Keratinocyte (primary cell): ENCODE results near the gene BICD1. TPM values are rescaled to one million over a fixed set of nuclear protein-coding genes. Genes with fewer than 3 reads are reported as not detected.

Experiments
- DNase-seq: peaks from one replicate; pipeline ENCODE4 v3.0.0-alpha.2; 2011; ENCODE audit warnings: low read depth, missing footprints, low spot score
- FAIRE-seq: peaks from 2 replicates; lab custom pipeline; 2011; peaks lifted over from hg19 to GRCh38; lab: Jason Lieb, UNC
- H2AFZ ChIP-seq: 2 replicates; pipeline ENCODE4 v1.6.0; 2012; ENCODE audit warnings: low read length, control low read depth, inconsistent platforms; ENCODE audit not compliant: control insufficient read depth
- H3K27ac ChIP-seq: 2 replicates; pipeline ENCODE4 v1.5.1; 2011; ENCODE audit warnings: low read length; ENCODE audit not compliant: control insufficient read depth, insufficient read depth
- H3K27me3 ChIP-seq: 3 replicates; pipeline ENCODE4 v1.6.0; 2011; ENCODE audit warnings: low read length; ENCODE audit not compliant: control insufficient read depth, insufficient read depth; ENCODE audit errors: extremely low read depth
- H3K36me3 ChIP-seq, 2 experiments: 2 replicates in 1 of 2; 3 replicates in 1 of 2; pipeline ENCODE4 v1.5.1; 2011; ENCODE audit warnings: low read length in 2 of 2, mild to moderate bottlenecking in 1 of 2; ENCODE audit not compliant: control insufficient read depth in 2 of 2, insufficient read depth in 2 of 2; ENCODE audit errors: extremely low read depth in 1 of 2
- H3K4me1 ChIP-seq: 3 replicates; pipeline ENCODE4 v1.5.1; 2011; ENCODE audit warnings: low read length; ENCODE audit not compliant: control insufficient read depth, insufficient read depth; ENCODE audit errors: extremely low read depth
- H3K4me2 ChIP-seq: 3 replicates; pipeline ENCODE4 v1.6.0; 2011; ENCODE audit warnings: low read depth, low read length; ENCODE audit not compliant: control insufficient read depth, insufficient read depth; ENCODE audit errors: extremely low read depth
- H3K4me3 ChIP-seq, 3 experiments: fragments of 200-600 bp in 1 of 3; sonication (generic) in 1 of 3; 2 replicates in 2 of 3; 3 replicates in 1 of 3; pipeline ENCODE4 v1.5.1; 2011 to 2016; ENCODE audit warnings: low read length in 3 of 3, mild to moderate bottlenecking in 3 of 3, control low read depth in 2 of 3, inconsistent platforms in 1 of 3, low read depth in 1 of 3, mixed read lengths in 1 of 3, mixed run types in 1 of 3, moderate library complexity in 1 of 3; ENCODE audit not compliant: control insufficient read depth in 2 of 3, insufficient read depth in 2 of 3; ENCODE audit errors: extremely low read depth in 1 of 3
- H3K79me2 ChIP-seq: 2 replicates; pipeline ENCODE4 v1.6.0; 2012; ENCODE audit warnings: low read length; ENCODE audit not compliant: control insufficient read depth, insufficient read depth
- H3K9ac ChIP-seq: 3 replicates; pipeline ENCODE4 v1.6.0; 2011; ENCODE audit warnings: low read length; ENCODE audit not compliant: control insufficient read depth, insufficient read depth; ENCODE audit errors: extremely low read depth
- H3K9me1 ChIP-seq: 3 replicates; pipeline ENCODE4 v1.6.0; 2011; ENCODE audit warnings: low read length; ENCODE audit not compliant: control insufficient read depth, insufficient read depth; ENCODE audit errors: extremely low read depth
- H3K9me3 ChIP-seq: 2 replicates; pipeline ENCODE4 v1.5.1; 2012; ENCODE audit warnings: low read depth, low read length; ENCODE audit not compliant: control insufficient read depth
- H4K20me1 ChIP-seq: 3 replicates; pipeline ENCODE4 v1.6.0; 2011; ENCODE audit warnings: low read length; ENCODE audit not compliant: control insufficient read depth, insufficient read depth; ENCODE audit errors: extremely low read depth
- EZH2 ChIP-seq: IDR thresholded peaks from one replicate; pipeline ENCODE4 v1.6.1; 2012; ENCODE audit warnings: inconsistent platforms, mild to moderate bottlenecking, low read length, moderate library complexity
- dilution Hi-C: fragments of 300-500 bp; cut with MboI; formaldehyde crosslinking; loops from one replicate; pipeline ENCODE4 v1.7.0; 2020; ENCODE audit warnings: low sequenced_read_pairs; ENCODE audit not compliant: extremely low pct_ligation_motif_present
- polyA plus RNA-seq, 5 experiments: library from polyadenylated mRNA; depleted of rRNA in 3 of 5; stranded (reverse) in 3 of 5; stranded (forward) in 1 of 5; unstranded in 1 of 5; fragments of >200 nt; gene quantifications; 1 replicate in 1 of 5; 2 replicates in 3 of 5; 3 replicates in 1 of 5; pipeline versions ENCODE4 v1.2.1 to v1.2.3, GENCODE V29; 2011 to 2012; ENCODE audit warnings: missing spikeins in 2 of 5, low read depth in 1 of 5, low replicate concordance in 1 of 5
- TF ChIP-seq, protein P1 (sequence below), 3 experiments: IDR thresholded peaks in 1 of 3; conservative IDR thresholded peaks in 1 of 3; optimal IDR thresholded peaks in 1 of 3; 2 replicates in 2 of 3; 3 replicates in 1 of 3; pipeline versions ENCODE3 to v1.5.1; 2011; ENCODE audit warnings: low read length in 3 of 3, mild to moderate bottlenecking in 3 of 3, moderate library complexity in 2 of 3, control low read depth in 1 of 3, inconsistent platforms in 1 of 3; ENCODE audit not compliant: insufficient read depth in 2 of 3; ENCODE audit errors: extremely low read depth in 1 of 3

The BICD1 gene
- polyA plus RNA-seq, 1 donor (not counting 4 experiments of a cell fraction or from before 2014, with no cell fraction given): 10.2 TPM

DNA sequence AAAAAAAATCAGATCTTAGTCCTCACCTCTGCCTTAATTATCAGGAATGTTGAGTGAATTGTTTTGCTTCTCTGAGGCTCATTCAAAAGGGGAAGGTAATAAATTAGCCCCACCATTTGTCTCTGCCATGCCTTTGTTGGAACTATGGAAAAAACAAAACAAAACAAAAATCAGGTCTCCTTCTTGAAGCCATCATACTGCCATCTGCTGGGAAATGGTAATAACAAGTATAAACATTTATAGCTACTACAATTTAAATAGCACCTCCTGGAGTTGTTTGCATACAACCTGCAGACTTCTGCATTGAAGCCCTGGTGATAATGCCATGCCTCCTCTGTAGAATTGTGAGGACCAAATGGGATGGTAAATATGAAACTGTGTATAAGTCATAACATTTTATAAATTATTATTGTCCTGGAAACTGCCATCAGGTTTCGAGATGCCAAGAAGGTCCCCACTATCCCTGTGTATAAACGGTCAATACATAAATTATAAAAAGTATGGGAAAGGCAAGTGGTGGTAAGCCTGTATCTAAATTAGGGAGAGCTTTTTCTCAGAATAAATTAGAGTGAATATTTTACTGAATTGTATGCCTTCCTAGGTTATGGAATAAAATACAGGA lies 205.5 kb downstream of the BICD1 start:
- no peak overlapping the region for H2AFZ ChIP-seq
- no peak overlapping the region for H3K9ac ChIP-seq
- no peaks in the 10 kb centered on the region for H4K20me1 ChIP-seq
- dilution Hi-C loops: no loop called here
- no peaks in the 10 kb centered on the region for H3K9me1 ChIP-seq
- no peak overlapping the region for H3K27ac ChIP-seq
- no peaks in the 10 kb centered on the region for H3K4me1 ChIP-seq
- no peak overlapping the region for H3K4me2 ChIP-seq
- DNase-seq (no peak), FAIRE-seq (no peak)
- TF ChIP-seq EZH2: no peak
- TF ChIP-seq, protein P1, sequence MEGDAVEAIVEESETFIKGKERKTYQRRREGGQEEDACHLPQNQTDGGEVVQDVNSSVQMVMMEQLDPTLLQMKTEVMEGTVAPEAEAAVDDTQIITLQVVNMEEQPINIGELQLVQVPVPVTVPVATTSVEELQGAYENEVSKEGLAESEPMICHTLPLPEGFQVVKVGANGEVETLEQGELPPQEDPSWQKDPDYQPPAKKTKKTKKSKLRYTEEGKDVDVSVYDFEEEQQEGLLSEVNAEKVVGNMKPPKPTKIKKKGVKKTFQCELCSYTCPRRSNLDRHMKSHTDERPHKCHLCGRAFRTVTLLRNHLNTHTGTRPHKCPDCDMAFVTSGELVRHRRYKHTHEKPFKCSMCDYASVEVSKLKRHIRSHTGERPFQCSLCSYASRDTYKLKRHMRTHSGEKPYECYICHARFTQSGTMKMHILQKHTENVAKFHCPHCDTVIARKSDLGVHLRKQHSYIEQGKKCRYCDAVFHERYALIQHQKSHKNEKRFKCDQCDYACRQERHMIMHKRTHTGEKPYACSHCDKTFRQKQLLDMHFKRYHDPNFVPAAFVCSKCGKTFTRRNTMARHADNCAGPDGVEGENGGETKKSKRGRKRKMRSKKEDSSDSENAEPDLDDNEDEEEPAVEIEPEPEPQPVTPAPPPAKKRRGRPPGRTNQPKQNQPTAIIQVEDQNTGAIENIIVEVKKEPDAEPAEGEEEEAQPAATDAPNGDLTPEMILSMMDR (optimal IDR thresholded peaks at IDR 0.05 in 1 of 3, IDR thresholded peaks at IDR 0.05 in 1 of 3, conservative IDR thresholded peaks at IDR 0.05 in 1 of 3; ENCODE audit: extremely low read depth in 1 of 3, insufficient read depth in 2 of 3, low read length in 3 of 3): peak in 2 of 3 experiments; percentile 43 to 53
- no peaks in the 10 kb centered on the region for H3K27me3 ChIP-seq
- no peak overlapping the region for H3K4me3 ChIP-seq
- no peaks in the 10 kb centered on the region for H3K9me3 ChIP-seq
- H3K79me2 ChIP-seq: no peaks in the 10 kb centered on the region
- no peaks in the 10 kb centered on the region for H3K36me3 ChIP-seq

DNA sequence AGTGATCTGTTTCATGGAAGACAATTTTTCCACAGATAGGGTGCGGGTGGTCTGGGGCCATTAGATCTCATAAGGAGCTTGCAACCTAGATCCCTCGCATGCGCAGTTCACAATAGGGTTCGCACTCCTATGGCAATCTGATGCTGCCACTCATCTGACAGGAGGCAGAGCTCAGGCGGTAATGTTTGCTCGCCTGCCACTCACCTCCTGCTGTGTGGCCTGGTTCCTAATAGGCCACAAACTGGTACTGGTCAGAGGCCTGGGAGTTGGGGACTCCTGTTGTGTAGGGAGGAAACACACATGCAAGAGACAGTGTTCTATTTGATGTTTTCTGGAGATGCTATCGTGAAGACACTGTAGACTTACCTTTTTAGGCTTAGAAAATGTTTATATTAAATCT lies 215.7 kb downstream of the BICD1 start:
- no peak overlapping the region for H3K9ac ChIP-seq
- dilution Hi-C loops: no loop called here
- no peaks in the 10 kb centered on the region for H3K27me3 ChIP-seq
- H3K4me3 ChIP-seq: no peak overlapping the region
- FAIRE-seq (no peak), DNase-seq (no peak)
- no peaks in the 10 kb centered on the region for H3K9me1 ChIP-seq
- H4K20me1 ChIP-seq: no peaks in the 10 kb centered on the region
- H3K79me2 ChIP-seq: no peaks in the 10 kb centered on the region
- no peaks in the 10 kb centered on the region for H3K9me3 ChIP-seq
- H3K4me1 ChIP-seq: no peaks in the 10 kb centered on the region
- H2AFZ ChIP-seq: no peak overlapping the region
- no peak overlapping the region for H3K4me2 ChIP-seq
- H3K27ac ChIP-seq: no peak overlapping the region
- TF ChIP-seq, protein P1 (optimal IDR thresholded peaks at IDR 0.05 in 1 of 3, IDR thresholded peaks at IDR 0.05 in 1 of 3, conservative IDR thresholded peaks at IDR 0.05 in 1 of 3; ENCODE audit: extremely low read depth in 1 of 3, insufficient read depth in 2 of 3, low read length in 3 of 3): no peak
- no peak for TF ChIP-seq EZH2
- H3K36me3 ChIP-seq: no peaks in the 10 kb centered on the region
